HG03521 (cell line): ENCODE results near the gene MTCP1.

Experiments used
- ATAC-seq: cut with Tn5 transposase; IDR thresholded peaks from one replicate; pipeline ENCODE4 v1.9.1; 2021; ENCODE audit warnings: mild to moderate bottlenecking, moderate library complexity; ENCODE audit not compliant: unreplicated experiment

The MTCP1 gene

GRCh38 chrX:155054255-155054654 is 16.7 kb downstream of the MTCP1 start:
- ATAC-seq: no peak

GRCh38 chrX:155053656-155054055 is 17.3 kb downstream of the MTCP1 start:
- no peak for ATAC-seq

GRCh38 chrX:155052738-155053498 is 18.0 kb downstream of the MTCP1 start:
- ATAC-seq: no peak

GRCh38 chrX:155048977-155049619 is 21.8 kb downstream of the MTCP1 start:
- ATAC-seq: no peak

- no peak for ATAC-seq
Observed at GRCh38 chrX:155046811-155047528, 24.0 kb downstream of the MTCP1 start.

GRCh38 chrX:155046129-155046810 is 24.7 kb downstream of the MTCP1 start:
- ATAC-seq: no peak

GRCh38 chrX:155035688-155036087 is 35.2 kb downstream of the MTCP1 start:
- ATAC-seq: no peak

GRCh38 chrX:155031657-155032056 is 39.3 kb downstream of the MTCP1 start:
- no peak for ATAC-seq

GRCh38 chrX:155028877-155029291 is 42.1 kb downstream of the MTCP1 start:
- no peak for ATAC-seq

GRCh38 chrX:155028129-155028528 is 42.8 kb downstream of the MTCP1 start:
- no peak for ATAC-seq

- no peak for ATAC-seq
Observed at GRCh38 chrX:155027509-155028066, 43.3 kb downstream of the MTCP1 start.

GRCh38 chrX:155026727-155027508 is 44.0 kb downstream of the MTCP1 start, which contains the start of gene FUNDC2:
TSS of gene FUNDC2 (plus strand) at chrX:155026844. CDS start at chrX:155026939, 95 bp downstream.
- peak; percentile 93 for ATAC-seq

- no peak for ATAC-seq
Observed at GRCh38 chrX:155026420-155026726, 44.6 kb downstream of the MTCP1 start.

GRCh38 chrX:155023907-155024833 is 46.8 kb downstream of the MTCP1 start:
- no peak for ATAC-seq

GRCh38 chrX:155022585-155022984 is 48.4 kb downstream of the MTCP1 start, which contains the start of gene F8:
TSS of gene F8 (minus strand) at chrX:155022723. CDS start at chrX:155022552, 171 bp downstream.
- ATAC-seq: no peak

- ATAC-seq: no peak
Observed at GRCh38 chrX:155020591-155020990, 50.3 kb downstream of the MTCP1 start.
